ENCODE measurements around the gene HSD3B7. TPM values are rescaled to one million over a fixed set of nuclear protein-coding genes. Genes with fewer than 3 reads are reported as not detected.

The HSD3B7 gene
- total RNA-seq, 1 experiment from 2014 or later: 0.68 TPM

GRCh38 chr16:30982548-30983288 lies 2.3 kb upstream of the HSD3B7 start:
- DNase-seq (ENCODE audit: low spot score): no peak

GRCh38 chr16:30983289-30983889 lies 1.6 kb upstream of the HSD3B7 start:
- DNase-seq (ENCODE audit: low spot score): no peak

GRCh38 chr16:30983898-30984610 lies 953 bp upstream of the HSD3B7 start:
- DNase-seq (ENCODE audit: low spot score): no peak

DNA sequence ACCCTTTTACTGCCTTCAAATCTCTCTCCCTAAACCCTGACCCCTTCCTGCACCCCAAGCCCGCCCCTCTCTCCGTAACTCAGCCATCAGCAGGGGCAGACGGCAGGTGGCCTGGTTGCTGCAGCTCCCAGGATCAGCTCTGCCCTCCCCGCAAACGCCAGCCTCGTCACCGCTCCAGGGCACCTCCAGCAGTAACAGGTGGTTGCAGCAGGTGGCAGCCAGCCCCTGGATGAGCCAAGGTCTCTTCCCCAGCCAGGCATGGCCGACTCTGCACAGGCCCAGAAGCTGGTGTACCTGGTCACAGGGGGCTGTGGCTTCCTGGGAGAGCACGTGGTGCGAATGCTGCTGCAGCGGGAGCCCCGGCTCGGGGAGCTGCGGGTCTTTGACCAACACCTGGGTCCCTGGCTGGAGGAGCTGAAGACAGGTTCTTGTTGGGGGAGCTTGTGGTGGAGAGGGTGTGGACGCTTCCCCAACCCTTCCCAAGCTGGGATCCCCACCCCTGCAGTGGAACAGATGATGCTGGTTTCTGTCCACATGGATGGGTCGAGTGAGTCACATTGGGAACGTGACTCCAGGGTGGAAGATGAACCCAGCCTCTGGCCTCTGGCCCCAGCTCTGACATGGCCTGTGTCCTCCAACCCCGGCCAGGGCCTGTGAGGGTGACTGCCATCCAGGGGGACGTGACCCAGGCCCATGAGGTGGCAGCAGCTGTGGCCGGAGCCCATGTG lies 558 bp downstream of the HSD3B7 start:
- no peak for DNase-seq (ENCODE audit: low spot score)

- DNase-seq (ENCODE audit: low spot score): no peak
These were observed 1.4 kb downstream of the HSD3B7 start for GRCh38 chr16:30986129-30986991.

GRCh38 chr16:30987581-30988190 lies 2.7 kb downstream of the HSD3B7 start:
- DNase-seq (ENCODE audit: low spot score): no peak

DNA sequence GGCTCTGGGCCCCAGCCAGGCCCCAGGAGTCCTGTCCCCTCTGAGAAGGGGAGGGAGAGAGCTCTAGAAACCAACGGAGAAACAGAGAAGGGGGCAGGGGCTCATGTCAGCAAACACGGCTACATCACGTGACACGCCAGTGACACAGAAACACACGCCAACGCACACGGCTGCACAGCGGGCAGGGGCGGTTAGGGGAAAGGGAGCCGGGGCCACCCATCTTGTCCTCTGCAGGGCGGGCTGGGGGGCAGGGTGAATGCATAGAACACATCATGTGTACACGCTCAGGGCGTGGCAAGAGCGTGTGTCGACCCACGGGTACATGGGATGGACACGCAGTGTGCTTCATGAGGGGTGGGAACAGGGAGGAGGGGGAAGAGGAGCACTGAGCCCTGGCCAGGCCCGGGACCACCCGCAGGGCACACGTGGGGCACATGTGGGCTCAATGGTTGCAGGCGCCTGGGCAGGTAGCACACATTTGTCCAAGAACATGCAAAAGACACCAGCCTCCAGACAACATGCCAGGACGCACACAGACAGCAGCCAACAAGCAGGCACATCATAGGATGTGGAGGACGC lies 4.6 kb downstream of the HSD3B7 start:
- no peak for DNase-seq (ENCODE audit: low spot score)

DNA sequence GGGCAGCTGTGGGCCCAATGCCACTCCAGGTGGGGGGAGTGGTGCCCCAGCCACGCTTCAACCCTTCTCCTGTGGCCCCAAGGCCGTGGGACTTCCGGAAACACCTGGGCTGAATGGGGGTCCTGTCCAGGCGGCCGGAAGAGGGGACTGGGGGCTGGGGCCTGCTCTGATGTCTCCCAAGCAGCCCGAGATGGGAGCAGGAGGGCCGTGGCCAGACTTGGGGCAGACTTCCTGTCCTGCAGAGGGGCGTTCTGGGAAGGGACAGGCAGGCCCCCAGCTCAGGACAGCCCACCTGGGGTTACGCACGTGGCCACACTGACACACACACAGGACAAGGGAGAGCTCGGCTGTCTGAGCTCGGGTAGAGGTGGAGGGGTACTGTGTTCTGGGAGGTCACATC lies 5.1 kb downstream of the HSD3B7 start:
- no peak for DNase-seq (ENCODE audit: low spot score)

- DNase-seq (ENCODE audit: low spot score): no peak
These were observed 6.0 kb downstream of the HSD3B7 start for GRCh38 chr16:30991052-30991451.

- DNase-seq (ENCODE audit: low spot score): no peak
These were observed 7.3 kb downstream of the HSD3B7 start for GRCh38 chr16:30992276-30992780.

GRCh38 chr16:30992931-30993816 lies 8.2 kb downstream of the HSD3B7 start:
- DNase-seq (ENCODE audit: low spot score): no peak

DNA sequence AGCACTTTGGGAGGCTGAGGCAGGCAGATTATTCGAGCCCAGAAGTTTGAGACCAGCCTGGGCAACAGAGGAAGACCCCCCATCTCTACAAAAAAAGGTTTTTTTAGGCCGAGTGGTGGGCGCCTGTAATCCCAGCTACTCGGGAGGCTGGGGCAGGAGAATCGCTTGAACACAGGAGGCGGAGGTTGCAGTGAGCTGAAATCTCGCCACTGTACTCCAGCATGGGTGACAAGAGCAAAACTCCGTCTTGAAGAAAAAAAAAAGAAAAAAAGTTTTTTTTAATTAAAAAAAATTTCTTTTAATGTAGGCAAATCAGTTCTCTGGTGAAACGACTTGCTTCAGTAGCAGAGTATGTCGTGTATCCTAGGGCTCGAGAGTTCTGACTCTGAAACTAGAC lies 10.9 kb downstream of the HSD3B7 start:
- DNase-seq (ENCODE audit: low spot score): no peak

- DNase-seq (ENCODE audit: low spot score): no peak
These were observed 11.4 kb downstream of the HSD3B7 start for GRCh38 chr16:30996324-30996984.

DNA sequence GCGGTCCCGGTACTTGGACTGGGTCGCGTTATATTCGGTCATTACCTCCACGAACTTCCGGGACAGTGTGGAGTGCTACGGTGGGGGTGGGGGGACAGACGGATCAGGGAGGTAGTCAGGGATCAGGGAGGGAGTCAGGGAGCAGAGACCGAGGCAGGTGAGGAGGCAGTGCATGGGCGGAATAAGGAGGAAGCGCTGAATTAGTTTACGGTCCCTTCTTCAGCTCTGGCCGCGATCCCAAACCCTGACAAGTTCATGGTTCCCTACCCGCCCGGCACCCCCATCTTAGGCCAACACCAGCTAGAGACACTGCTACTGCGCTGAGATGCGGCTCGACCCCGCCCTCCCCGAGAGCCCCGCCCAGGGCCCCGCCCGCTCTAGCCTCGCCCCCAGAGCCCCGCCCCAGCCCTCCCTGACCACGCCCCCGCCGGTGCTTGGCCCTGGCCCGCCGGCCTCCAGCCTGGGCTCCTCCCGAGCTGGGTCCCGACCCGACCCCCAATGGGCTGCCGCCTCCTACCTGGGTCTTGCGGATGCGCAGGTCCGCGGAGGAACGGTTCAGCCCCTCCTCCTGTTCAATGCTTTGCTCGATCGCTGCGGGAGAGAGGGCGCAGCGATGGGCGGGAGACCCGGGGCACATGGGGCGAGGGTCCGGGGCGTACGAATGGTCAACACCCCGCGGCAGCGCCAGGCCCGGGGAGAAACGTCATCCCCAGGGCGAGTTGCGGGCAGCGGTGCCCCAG lies 12.1 kb downstream of the HSD3B7 start:
- DNase-seq (ENCODE audit: low spot score): no peak

DNA sequence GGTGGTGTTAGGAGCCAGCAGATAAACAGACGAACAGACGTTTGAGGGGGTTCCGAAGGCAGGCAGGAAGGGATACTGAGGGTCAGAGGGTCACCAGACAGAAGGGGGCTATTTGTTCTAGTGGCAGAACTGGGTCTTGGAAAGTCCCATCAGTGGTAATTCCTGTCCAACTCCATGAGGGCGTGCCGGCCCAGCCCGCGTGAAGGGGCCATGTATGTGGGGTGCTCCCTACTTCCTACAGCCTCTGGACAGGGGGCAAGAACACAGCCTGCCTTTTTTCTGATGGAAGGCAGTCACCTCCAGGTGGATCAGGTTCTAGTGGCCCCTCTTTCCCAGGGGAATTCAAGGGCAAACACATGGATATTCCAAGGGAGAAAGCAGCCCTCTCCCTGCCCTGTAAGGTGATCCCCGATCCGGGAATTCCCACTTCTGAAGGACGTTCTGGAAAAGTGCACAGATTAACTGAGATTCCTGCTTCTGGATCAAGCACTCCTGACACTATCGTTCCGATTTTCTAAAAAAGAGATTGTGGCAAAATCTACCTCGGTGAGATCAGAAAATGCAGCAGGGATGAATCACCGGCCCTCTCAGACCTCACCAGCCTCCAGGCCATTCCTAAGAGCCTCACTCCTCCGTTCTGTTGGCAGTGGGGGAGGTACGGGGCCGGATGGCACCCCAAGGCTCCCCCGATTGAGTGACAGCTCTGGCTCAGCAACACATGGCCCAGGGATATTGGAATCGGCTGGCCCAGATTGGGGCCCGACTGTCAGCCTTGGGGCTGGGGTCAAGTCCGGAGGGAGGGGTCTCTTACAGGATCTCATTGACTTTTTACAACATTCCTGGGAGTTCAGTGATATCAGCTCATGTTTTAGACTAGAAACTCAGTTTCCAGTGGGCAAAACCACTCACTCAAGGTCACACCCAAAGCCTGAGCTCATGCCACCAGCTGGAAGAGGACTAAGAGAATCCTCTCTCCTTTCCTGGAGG lies 13.0 kb downstream of the HSD3B7 start:
- peak; percentile 67 for DNase-seq (ENCODE audit: low spot score)

GRCh38 chr16:30998852-30999761 lies 14.1 kb downstream of the HSD3B7 start:
- DNase-seq (ENCODE audit: low spot score): no peak

All from H4 (cell line).